D341Med (cell line): ENCODE results near the gene APEH.

ENCODE experiments used
- DNase-seq: peaks from one replicate; pipeline ENCODE4 v3.0.0; 2012; ENCODE audit warnings: low spot score

Gene APEH

DNA sequence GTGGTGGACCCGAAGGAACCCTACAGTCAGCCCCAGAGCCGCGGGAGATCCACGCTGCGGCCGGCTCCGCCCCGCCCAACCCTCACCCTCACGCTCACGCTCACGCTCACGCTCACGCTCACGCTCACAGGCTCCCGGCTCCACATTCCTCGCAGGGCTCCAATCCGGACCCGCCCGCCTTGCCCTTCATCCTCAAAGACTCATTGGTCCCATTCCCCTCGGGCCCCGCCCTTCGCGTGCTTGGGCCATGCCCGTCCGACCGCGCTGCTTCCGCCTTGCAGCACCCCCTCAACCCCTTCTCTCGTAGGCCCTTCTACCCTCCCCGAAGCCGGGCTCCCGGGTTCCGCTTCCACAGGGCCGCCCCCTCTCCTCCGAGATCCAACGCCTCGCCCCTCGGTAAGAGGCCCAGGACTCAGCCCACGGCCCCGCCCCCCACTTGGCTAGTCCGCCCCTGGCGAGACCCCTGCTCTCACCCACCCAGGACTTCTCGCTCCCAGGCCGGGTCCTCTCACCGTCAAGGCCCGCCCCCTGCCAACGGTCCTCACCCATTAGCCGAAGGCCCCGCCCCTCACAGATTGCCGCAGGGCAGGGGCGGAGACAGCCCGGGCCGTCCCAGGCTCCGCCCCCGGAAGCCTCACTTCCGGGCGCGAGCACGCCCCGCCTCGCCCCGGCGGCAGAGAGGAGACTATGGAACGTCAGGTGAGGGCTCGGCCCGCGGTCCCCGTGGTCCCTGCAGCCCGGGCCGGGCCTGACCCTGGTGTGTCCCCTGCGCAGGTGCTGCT, at the start of gene APEH:
Gene APEH, plus strand, starts transcription at position 637 of the 782 bp plus-strand sequence. Its CDS starts 51 bp downstream, at position 688.
- DNase-seq = peak; percentile 99

GRCh38 chr3:49625071-49625470, 49.1 kb upstream of the APEH start:
- no peak for DNase-seq

- DNase-seq = no peak
Measured at GRCh38 chr3:49626101-49626581, 48.0 kb upstream of the APEH start.

- no peak for DNase-seq
Measured at GRCh38 chr3:49626796-49627195, 47.4 kb upstream of the APEH start.

- no peak for DNase-seq
Measured at GRCh38 chr3:49627634-49628033, 46.5 kb upstream of the APEH start.

- no peak for DNase-seq
Measured at GRCh38 chr3:49628249-49628648, 45.9 kb upstream of the APEH start.

DNA sequence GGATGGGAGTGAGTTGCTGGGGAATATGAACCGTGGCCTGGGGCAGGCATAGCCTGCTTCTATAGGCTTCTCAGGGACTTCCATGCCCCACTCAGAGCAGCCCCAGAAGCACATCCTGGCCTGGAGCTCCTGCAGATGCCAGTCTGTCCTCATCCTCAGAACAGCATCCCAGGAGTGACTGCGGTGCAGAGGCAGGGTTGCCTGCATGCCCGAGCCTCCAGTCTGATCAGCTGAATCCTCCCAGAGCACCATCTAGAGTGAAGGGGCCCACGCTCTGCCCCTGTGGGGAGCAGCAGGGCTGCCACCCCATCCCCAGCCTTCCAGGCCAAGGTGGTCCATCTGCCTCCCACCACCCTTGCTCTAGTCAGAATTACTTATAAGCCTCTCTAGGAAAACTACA, 44.7 kb upstream of the APEH start:
- DNase-seq = no peak

GRCh38 chr3:49629866-49630265, 44.3 kb upstream of the APEH start:
- DNase-seq = peak; percentile 70

- DNase-seq = no peak
Measured at GRCh38 chr3:49630784-49631183, 43.4 kb upstream of the APEH start.

DNA sequence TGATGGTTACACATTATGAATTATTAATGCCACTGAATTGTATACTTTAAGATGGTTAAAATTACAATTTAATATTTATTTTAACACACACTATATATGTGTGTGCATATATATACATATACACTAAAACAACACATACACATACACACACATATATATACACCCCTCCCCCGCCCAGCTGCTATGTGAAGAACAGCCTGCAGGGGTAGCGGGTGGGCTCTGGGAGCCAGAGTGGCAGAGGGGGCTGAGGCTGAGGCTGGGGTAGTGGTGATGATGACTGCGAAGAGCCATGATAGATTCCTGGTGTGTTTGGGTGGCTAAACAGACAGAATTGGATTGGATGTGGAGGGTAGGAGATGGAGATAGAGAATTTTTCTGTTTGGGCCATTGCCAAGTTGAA, 39.4 kb upstream of the APEH start:
- no peak for DNase-seq

DNA sequence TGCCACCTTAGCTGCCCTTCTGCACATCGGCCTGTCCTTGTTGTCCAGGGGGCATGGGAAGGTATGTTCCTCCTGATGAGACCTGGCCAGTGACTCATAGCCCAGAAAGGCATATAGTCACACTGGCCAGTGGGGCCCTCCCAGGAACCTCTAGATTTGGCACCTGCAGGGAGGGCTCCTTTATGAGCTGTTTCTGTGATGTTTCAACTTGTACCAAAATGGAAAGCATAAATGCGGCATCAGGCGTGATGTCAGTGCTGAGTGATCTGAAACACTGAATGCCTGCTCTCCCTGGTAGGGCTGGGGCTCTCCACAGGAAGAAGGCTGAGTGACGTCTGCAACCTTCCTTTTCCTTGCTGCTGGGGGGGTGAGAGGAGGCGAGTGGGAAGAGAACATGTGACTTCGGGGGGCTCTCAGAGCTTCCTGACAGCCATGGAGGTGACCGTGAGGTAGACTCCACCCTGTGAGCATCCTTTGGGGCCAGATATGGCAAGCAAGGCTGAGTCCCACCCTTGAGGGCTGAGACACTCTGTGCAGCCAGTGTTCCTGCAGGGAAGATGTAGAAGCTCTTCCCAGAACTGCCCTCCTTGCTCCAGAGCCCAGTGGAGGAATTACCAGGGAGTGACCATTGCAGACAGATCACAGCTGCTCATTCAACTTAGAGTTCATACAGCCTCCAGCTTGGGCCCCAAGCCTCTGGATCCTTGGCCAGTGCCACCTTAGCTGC, 37.1 kb upstream of the APEH start:
- no peak for DNase-seq

DNA sequence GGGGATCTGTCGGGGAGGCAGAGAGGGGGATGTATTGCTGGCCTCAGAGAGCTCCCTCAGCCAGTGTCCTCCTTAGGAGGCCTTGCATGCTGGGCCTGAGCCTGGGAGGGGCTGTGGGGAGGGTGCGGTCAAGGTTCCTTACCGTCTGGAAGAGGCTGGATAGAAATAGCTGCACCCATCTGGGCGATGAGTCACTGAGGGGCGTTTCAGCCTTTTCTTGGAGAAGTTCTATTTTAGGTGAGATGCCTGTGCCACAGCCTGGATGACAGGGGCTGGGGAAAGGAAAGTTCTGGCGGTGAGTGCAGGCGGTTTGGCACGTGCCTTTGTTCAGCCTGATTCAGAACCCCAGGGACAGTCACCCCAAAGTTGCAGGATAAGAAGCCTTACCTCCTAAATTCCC, 35.7 kb upstream of the APEH start:
- no peak for DNase-seq

DNA sequence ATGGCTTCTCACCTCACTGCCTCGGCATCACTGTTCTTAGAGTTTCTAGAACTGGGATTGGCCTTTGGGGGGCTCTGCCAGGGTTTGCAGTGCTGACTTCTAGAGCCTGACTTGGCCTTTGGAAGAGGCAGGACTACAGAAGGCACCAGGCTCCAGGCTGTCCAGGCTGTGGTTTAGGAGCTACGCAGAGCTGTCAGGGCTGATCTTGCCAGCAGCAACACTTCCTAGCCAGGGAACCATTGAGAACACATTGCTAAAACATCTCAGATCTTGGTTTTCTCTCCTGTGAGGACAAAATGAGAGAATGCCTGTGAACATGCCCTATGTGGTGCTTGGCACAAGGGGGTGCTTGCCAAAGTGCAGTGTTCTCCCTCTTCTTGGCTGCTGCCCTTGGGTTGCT, 34.6 kb upstream of the APEH start:
- DNase-seq = no peak

- no peak for DNase-seq
Measured at GRCh38 chr3:49641292-49641691, 32.9 kb upstream of the APEH start.

GRCh38 chr3:49641921-49642707, 32.0 kb upstream of the APEH start:
- no peak for DNase-seq

DNA sequence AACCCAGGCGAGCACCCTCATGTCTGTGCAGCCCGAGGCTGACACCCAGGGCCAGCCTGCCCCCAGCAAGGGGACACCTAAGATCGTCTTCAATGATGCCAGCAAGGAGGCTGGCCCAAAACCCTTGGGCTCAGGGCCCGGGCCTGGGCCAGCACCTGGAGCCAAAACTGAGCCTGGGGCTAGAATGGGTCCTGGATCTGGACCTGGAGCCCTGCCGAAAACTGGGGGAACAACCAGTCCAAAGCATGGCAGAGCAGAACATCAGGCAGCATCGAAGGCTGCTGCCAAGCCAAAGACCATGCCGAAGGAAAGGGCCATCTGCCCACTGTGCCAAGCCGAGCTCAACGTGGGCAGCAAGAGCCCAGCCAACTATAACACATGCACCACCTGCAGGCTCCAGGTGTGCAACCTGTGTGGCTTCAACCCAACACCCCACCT, 31.4 kb upstream of the APEH start:
- no peak for DNase-seq

DNA sequence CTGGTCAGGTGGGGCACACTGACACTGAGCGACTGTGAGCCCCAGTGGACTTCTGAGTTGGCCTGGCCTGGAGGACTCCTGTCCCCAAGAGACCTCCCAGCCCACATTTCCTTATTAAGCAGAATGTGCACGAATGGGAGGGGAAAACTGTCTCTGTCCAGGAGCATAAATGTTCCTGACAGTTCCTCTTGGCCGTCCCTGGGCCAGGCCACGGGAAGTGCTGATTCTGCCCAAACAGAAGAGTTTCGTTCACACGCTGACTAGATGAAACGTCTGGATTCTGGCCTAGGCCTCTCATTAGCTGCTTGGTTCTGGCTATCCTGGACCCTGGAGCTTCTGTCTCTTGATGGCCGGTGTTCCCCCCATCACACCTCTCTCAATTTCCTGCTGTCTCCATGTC, 29.5 kb upstream of the APEH start:
- no peak for DNase-seq

DNA sequence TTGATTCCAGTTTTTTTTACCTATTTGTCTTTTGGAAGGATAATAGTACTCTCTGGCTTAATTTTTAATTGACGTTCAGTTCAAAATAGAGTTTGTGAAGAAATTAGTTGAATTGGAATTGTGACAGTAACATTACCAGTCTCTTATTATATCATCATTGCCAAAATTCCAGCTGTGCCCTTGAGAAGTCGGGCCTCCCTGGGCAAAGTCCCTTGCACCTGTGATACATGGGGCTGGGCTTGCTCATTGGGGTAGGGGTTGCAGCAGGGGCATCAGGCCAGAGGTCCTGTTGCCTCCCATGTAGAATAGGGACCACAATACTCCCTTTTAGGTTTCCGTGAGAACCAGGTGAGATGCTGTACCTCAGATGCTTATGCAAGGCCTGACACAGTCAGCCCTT, 27.9 kb upstream of the APEH start:
- no peak for DNase-seq

- DNase-seq = no peak
Measured at GRCh38 chr3:49647741-49648140, 26.4 kb upstream of the APEH start.

DNA sequence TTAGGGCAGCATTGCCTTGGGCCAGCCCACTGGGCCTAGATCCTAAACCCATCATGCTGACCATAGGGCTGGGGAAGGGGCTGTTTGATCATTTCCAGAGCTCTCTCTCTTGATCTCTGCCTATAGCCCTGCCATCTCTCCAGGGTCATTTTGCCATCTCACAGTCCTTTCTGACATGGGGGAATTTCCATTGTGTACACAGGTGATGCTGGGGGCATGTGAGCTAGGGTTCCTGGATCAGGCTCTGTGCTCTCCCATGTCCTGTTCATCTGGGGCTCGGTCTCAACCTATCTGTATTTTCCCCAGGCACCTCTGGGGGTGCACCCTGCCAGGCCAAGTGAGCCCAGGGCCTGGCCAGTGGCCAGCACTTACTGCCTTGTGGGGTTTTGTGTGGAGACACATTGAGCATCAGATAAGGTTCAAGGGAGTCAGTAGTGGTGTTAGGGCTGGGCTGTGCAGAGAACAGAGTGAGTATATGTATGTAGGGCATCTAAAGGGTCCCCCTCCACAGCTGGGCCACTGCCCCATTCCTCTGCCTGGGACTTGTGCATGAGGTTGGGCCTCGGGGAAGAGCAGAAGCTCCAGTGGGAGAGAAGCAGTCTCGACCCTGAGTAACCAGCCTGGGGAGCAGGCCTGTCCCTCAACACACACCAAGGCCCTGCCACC, 25.7 kb upstream of the APEH start:
- DNase-seq = no peak

GRCh38 chr3:49649576-49649975, 24.6 kb upstream of the APEH start:
- no peak for DNase-seq

GRCh38 chr3:49650177-49650576, 24.0 kb upstream of the APEH start:
- DNase-seq = no peak
